Measurements from ENCODE around the gene ZDHHC12. TPM values are rescaled to one million over a fixed set of nuclear protein-coding genes. Genes with fewer than 3 reads are reported as not detected.

ZDHHC12 gene
- total and polyA plus RNA-seq, 2 of the 8 experiments (the other 6 are each of a cell fraction or from before 2014, with no cell fraction given): 35.0 to 93.8 TPM

DNA sequence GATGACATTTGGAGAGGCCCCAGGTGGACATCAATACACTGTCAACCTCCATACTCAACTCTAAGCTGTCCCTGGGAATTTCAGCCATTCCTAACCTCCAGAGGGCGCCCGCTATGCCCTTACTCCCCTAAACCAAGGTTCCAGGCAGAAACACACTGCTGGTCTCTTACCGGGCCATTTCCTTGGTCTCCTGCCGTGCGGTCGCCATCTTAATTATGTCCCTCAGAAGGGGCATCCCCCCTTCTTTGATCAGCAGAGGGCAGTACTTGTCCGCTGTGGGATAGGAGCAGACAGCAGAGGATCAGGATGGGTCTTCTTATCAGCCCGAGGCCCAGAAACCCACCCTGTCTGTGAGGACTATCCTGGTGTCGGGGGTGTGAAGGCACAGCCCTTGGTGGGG is 9.3 kb upstream of the ZDHHC12 start (continued):
- TF ChIP-seq TAF1 (IDR thresholded peaks at IDR 0.05; ENCODE audit: low read depth, low read length) (0 out of 2 replicates have a peak, but pooled peaks have one; percentile 45), EGR1 (IDR thresholded peaks at IDR 0.05; ENCODE audit: borderline replicate concordance, low read depth, low read length) (0 out of 2 replicates have a peak, but pooled peaks have one; percentile 12), SIRT6 (IDR thresholded peaks at IDR 0.05; ENCODE audit: low read length) (no peak), ZNF274 (IDR thresholded peaks at IDR 0.05; ENCODE audit: borderline replicate concordance, extremely low read depth, low read length) (no peak), RAD21 (IDR thresholded peaks at IDR 0.05 in 1 of 2, conservative IDR thresholded peaks at IDR 0.05 in 1 of 2; ENCODE audit: low read depth in 2 of 2, low read length in 2 of 2) (peak; percentile 86 to 88), GABPA (IDR thresholded peaks at IDR 0.05; ENCODE audit: borderline replicate concordance, insufficient read depth, low read length) (no peak), TCF12 (IDR thresholded peaks at IDR 0.05; ENCODE audit: low read depth, low read length) (no peak), CHD7 (IDR thresholded peaks at IDR 0.05; ENCODE audit: insufficient replicate concordance, low read length) (no peak), CHD2 (IDR thresholded peaks at IDR 0.05; ENCODE audit: low read length) (no peak), KDM1A (IDR thresholded peaks at IDR 0.05; ENCODE audit: borderline replicate concordance, low read length) (no peak), JUND (IDR thresholded peaks at IDR 0.05; ENCODE audit: low read length) (peak; percentile 38; the same call in 1 of the 2 replicates), POU5F1 (IDR thresholded peaks at IDR 0.05; ENCODE audit: low read depth, low read length) (no peak)

Data from H1 (cell line).